ENCODE measurements around the gene ELAC1.
"Not testable (repeated sequence)": the region's sequence is repeated elsewhere in the genome, so short reads cannot be mapped to it uniquely, and the experiment has no call there.

The ELAC1 gene

DNA sequence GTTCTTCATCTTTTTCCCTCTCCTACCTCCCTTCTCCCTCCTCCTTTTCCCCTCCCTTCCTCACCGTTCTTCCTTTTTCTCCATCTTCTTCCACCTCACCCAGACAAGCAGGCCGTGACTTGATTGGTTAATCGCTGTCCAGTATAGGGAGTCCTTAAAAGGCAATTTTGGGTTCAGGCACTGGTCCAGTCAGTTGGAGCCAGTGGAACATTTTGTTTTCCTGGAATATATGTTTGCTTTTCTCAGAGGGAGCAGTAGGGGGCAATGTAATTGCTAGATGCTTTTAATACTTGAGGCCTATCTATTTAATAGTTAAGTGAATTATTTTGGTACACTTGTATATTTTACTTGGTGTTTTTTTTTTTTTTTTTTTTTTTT, 15.0 kb downstream of the ELAC1 start:
- TF ChIP-seq CTCF (IDR thresholded peaks at IDR 0.05; ENCODE audit: borderline replicate concordance, control extremely low read depth, extremely low read depth, insufficient read depth, missing control alignments) = no peak
- DNase-seq (ENCODE audit: low spot score) = no peak
- in situ Hi-C loops (cut with MboI; ENCODE audit: low sequenced_read_pairs, unreplicated experiment) = no loop called here

DNA sequence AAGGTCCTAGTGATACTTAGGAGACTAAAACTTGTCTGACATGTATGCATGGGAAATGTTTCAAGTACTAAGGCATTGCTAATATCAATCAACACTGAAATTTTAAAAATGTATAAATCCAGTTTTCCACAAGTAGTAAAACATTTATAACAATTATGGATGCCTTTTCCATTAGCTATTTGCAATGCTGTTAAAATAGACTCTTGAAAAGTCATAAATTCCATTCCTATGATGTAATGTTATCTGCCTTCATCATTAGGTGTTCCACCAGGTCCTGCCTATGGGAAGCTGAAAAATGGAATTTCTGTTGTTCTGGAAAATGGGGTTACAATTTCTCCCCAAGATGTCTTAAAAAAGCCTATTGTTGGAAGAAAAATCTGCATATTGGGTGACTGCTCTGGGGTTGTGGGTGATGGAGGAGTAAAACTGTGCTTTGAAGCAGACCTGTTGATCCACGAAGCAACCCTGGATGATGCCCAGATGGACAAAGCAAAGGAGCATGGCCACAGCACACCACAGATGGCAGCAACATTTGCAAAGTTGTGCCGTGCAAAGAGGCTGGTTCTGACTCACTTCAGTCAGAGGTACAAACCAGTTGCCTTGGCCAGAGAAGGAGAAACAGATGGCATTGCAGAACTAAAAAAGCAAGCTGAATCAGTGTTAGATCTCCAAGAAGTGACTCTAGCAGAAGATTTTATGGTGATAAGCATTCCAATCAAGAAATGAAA, 18.7 kb downstream of the ELAC1 start:
- no peak for DNase-seq (ENCODE audit: low spot score)
- in situ Hi-C loops (cut with MboI; ENCODE audit: low sequenced_read_pairs, unreplicated experiment) = no loop called here
- no peak for TF ChIP-seq CTCF (IDR thresholded peaks at IDR 0.05; ENCODE audit: borderline replicate concordance, control extremely low read depth, extremely low read depth, insufficient read depth, missing control alignments)

DNA sequence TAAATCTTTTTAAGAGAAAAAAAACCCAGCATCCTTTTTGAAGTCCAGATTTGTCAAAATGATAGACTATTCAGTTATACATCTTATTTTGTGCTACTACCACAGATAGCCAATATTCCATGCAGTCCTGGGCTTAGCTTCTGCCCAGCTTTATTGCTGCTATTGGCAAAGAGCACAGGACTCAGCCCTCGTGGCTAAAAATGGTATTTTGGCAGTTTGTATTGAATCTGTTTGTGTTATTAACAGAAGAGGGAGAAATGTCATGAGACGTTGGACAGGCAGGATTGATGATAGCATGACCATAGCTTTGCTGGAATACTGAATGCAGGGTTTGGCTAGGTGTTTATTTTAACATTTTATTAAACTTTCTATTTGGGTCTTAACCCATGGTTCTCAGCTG, 19.4 kb downstream of the ELAC1 start:
- in situ Hi-C loops (cut with MboI; ENCODE audit: low sequenced_read_pairs, unreplicated experiment) = no loop called here
- no peak for DNase-seq (ENCODE audit: low spot score)
- TF ChIP-seq CTCF (IDR thresholded peaks at IDR 0.05; ENCODE audit: borderline replicate concordance, control extremely low read depth, extremely low read depth, insufficient read depth, missing control alignments) = no peak

GRCh38 chr18:50989711-50990110, 21.9 kb downstream of the ELAC1 start:
- TF ChIP-seq CTCF (IDR thresholded peaks at IDR 0.05; ENCODE audit: borderline replicate concordance, control extremely low read depth, extremely low read depth, insufficient read depth, missing control alignments) = no peak

DNA sequence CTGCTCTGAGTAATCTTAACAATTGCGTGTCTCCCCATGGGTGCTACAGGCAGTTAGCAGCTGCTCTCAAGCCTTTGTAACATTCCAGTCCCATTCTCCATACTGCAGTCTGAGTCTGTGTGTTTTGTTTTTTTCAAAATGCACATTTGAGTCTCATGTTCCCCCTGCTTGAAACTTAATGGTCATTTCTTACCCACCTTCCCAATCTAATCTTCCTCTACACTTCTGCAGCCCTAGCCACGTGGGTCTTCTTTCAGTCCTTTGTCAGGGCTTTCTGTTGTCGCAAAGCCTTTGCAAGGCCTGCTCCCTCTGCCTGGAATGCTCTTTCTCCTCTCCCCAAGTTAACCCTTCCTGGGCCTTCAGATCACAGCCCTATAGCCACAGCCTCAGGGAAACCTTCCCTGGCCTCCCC, 24.5 kb downstream of the ELAC1 start:
- no peak for DNase-seq (ENCODE audit: low spot score)
- in situ Hi-C loops (cut with MboI; ENCODE audit: low sequenced_read_pairs, unreplicated experiment) = no loop called here
- no peak for TF ChIP-seq CTCF (IDR thresholded peaks at IDR 0.05; ENCODE audit: borderline replicate concordance, control extremely low read depth, extremely low read depth, insufficient read depth, missing control alignments)

More at GRCh38 chr18:50989711-50990110, 21.9 kb downstream of the ELAC1 start:
- no peak for DNase-seq (ENCODE audit: low spot score)
- in situ Hi-C loops (cut with MboI; ENCODE audit: low sequenced_read_pairs, unreplicated experiment) = no loop called here

DNA sequence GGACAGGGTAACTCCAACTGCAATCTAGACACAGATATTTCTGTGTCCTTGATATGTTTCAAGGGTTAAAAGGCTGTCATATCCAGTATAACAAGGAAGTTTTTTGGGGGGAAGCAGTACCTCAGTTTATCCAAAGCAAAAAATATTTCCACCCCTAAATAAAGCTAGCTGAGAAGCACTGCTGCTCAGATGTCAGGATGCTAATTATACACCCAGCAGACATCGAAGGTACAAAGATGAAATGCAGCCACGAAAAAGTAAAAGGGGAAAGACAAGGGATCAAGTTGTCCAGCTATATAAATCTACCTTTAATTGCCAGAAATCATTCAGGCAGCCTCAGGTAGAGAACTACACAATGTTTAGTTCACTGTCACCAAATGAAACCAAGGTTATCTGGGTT, 26.2 kb downstream of the ELAC1 start:
- in situ Hi-C loops (cut with MboI; ENCODE audit: low sequenced_read_pairs, unreplicated experiment) = no loop called here
- no peak for TF ChIP-seq CTCF (IDR thresholded peaks at IDR 0.05; ENCODE audit: borderline replicate concordance, control extremely low read depth, extremely low read depth, insufficient read depth, missing control alignments)
- DNase-seq (ENCODE audit: low spot score) = no peak

DNA sequence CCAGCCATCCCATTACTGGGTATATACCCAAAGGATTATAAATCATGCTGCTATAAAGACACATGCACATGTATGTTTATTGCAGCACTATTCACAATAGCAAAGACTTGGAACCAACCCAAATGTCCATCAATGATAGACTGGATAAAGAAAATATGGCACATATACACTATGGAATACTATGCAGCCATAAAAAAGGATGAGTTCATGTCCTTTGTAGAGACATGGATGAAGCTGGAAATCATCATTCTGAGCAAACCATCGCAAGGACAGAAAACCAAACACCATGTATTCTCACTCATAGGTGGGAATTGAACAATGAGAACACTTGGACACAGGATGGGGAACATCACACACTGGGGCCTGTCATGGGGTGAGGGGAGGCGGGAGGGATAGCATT, 35.3 kb downstream of the ELAC1 start:
- in situ Hi-C loops (cut with MboI; ENCODE audit: low sequenced_read_pairs, unreplicated experiment); DNase-seq (ENCODE audit: low spot score): not testable (repeated sequence)
